CD4-positive, alpha-beta T cell (primary cell): ENCODE measurements around the gene UBE2O. TPM values are rescaled to one million over a fixed set of nuclear protein-coding genes. Genes with fewer than 3 reads are reported as not detected.
A peak's percentile ranks its signal among the peaks of the same experiment; 100 is the strongest.

Experiments used
- ATAC-seq: fragments of 200-7000 bp; cut with Tn5 transposase; one replicate; pipeline ENCODE4 v1.10.0; 2022; ENCODE audit warnings: mild to moderate bottlenecking; ENCODE audit not compliant: poor library complexity
- CTCF ChIA-PET: fragments of 350-600 bp; sonication (Branson Sonifier 250); formaldehyde crosslinking; loops from one replicate; lab custom pipeline; 2021; ENCODE audit warnings: antibody characterized with exemption, inconsistent platforms; lab: Charles Lee
- POLR2A ChIA-PET: fragments of 350-600 bp; sonication (Branson Sonifier 250); formaldehyde crosslinking; loops from one replicate; lab custom pipeline; 2021; ENCODE audit warnings: antibody characterized with exemption, inconsistent platforms; lab: Charles Lee
- DNase-seq, 14 experiments: peaks; one replicate each; pipeline ENCODE4 v3.0.0-alpha.2; 2013 to 2020; ENCODE audit warnings: mixed read lengths in 2 of 14
- H3K27ac ChIP-seq, 2 donors: one replicate each; pipeline versions ENCODE4 v1.5.1 to v1.7.0; 2013; ENCODE audit warnings: low read length in 2 of 2, low read depth in 1 of 2, mild to moderate bottlenecking in 1 of 2
- H3K27me3 ChIP-seq, 2 experiments: 1 replicate in 1 of 2; 2 replicates in 1 of 2; pipeline versions ENCODE4 v1.6.1 to v1.7.0; 2013; ENCODE audit warnings: low read length in 2 of 2, control low read depth in 1 of 2, mild to moderate bottlenecking in 1 of 2, moderate library complexity in 1 of 2; ENCODE audit not compliant: insufficient read depth in 2 of 2, control insufficient read depth in 1 of 2
- H3K36me3 ChIP-seq: one replicate; pipeline ENCODE4 v1.6.1; 2013; ENCODE audit warnings: low read length, control low read depth; ENCODE audit not compliant: insufficient read depth
- H3K4me1 ChIP-seq: one replicate; pipeline ENCODE4 v1.6.1; 2013; ENCODE audit warnings: low read length, control low read depth; ENCODE audit not compliant: insufficient read depth
- H3K4me3 ChIP-seq: one replicate; pipeline ENCODE4 v1.5.1; 2013; ENCODE audit warnings: mild to moderate bottlenecking, low read length, moderate library complexity
- H3K9me3 ChIP-seq, 2 experiments: 1 replicate in 1 of 2; 2 replicates in 1 of 2; pipeline versions ENCODE4 v1.6.1 to v1.7.0; 2013; ENCODE audit warnings: low read length in 2 of 2, mild to moderate bottlenecking in 2 of 2, control low read depth in 1 of 2, moderate library complexity in 1 of 2; ENCODE audit not compliant: control insufficient read depth in 1 of 2, insufficient read depth in 1 of 2
- H3K27ac Mint-ChIP-seq: one replicate; pipeline ENCODE4 v1.8.0; 2020; ENCODE audit warnings: mixed read lengths
- H3K27me3 Mint-ChIP-seq: one replicate; pipeline ENCODE4 v1.8.0; 2021; ENCODE audit warnings: mixed read lengths
- H3K36me3 Mint-ChIP-seq: one replicate; pipeline ENCODE4 v1.8.0; 2021; ENCODE audit warnings: low read depth, mixed read lengths
- H3K4me1 Mint-ChIP-seq: one replicate; pipeline ENCODE4 v1.8.0; 2021; ENCODE audit warnings: low read depth, mixed read lengths
- H3K4me3 Mint-ChIP-seq: one replicate; pipeline ENCODE4 v1.8.0; 2020; ENCODE audit warnings: mild to moderate bottlenecking, mixed read lengths
- H3K9me3 Mint-ChIP-seq: one replicate; pipeline ENCODE4 v1.8.0; 2020; ENCODE audit warnings: mixed read lengths
- intact Hi-C, 2 experiments: fragments of 100-400 bp; cut with DNase I in 1 of 2; cut with micrococcal nuclease in 1 of 2; formaldehyde crosslinking; loops; one replicate each; pipeline versions ENCODE4 v1.15.1 to v1.9.0; 2023 to 2025; cut with DNase I, micrococcal nuclease
- total RNA-seq, 174 experiments: library from RNA in 2 of 174; stranded (reverse) in 2 of 174; gene quantifications; one replicate each; pipeline ENCODE4 v1.2.3 and lab custom pipeline; 2021 to 2026
- TF ChIP-seq, protein P1 (sequence below): fragments of 200-600 bp; IDR thresholded peaks from one replicate; pipeline ENCODE4 v1.8.0; 2022; ENCODE audit warnings: antibody characterized with exemption, mild to moderate bottlenecking

The UBE2O gene
- total RNA-seq, 2 experiments from 2014 or later: 22.7 to 25.1 TPM

DNA sequence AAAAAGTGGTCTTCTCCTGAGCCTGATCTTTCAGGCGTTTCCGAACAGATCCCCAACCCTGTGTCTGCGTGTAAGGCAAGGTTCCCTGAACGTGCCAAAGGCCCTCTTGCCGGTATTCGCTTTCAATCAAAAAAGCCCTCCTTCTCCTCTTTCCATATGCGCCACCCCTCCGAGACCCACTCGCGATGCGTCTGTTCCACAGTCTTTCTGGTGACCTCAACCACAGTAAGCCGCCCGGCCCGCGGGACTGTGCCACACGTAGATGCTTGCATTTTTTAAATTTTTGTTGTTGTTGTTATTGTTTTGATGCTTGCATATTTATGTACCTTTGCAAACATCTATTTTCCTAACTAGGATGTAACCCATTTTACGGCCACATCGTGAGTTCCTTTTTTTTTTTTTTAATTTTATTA, 98.6 kb downstream of the UBE2O start:
- H3K27me3 Mint-ChIP-seq: no peaks in the 10 kb centered on the region
- ChIA-PET CTCF (interaction anchor here (1.2 to 2.7 kb wide), 4 partner anchors 31 to 233 kb away, joined by 3 to 12 read pairs (median 7); partner anchors contain the start of gene SPHK1), POLR2A (interaction anchor here (0.6 to 3.0 kb wide), 13 partner anchors 9 to 1093 kb away, joined by 3 to 37 read pairs (median 4); partner anchors contain the start of genes GALK1, GGA3, MRPS7 and SPHK1)
- H3K27me3 ChIP-seq: no peaks in the 10 kb centered on the region
- DNase-seq (no peak), ATAC-seq (no peak)
- no peaks in the 10 kb centered on the region for H3K9me3 ChIP-seq
- TF ChIP-seq, protein P1, sequence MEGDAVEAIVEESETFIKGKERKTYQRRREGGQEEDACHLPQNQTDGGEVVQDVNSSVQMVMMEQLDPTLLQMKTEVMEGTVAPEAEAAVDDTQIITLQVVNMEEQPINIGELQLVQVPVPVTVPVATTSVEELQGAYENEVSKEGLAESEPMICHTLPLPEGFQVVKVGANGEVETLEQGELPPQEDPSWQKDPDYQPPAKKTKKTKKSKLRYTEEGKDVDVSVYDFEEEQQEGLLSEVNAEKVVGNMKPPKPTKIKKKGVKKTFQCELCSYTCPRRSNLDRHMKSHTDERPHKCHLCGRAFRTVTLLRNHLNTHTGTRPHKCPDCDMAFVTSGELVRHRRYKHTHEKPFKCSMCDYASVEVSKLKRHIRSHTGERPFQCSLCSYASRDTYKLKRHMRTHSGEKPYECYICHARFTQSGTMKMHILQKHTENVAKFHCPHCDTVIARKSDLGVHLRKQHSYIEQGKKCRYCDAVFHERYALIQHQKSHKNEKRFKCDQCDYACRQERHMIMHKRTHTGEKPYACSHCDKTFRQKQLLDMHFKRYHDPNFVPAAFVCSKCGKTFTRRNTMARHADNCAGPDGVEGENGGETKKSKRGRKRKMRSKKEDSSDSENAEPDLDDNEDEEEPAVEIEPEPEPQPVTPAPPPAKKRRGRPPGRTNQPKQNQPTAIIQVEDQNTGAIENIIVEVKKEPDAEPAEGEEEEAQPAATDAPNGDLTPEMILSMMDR: no peak
- no peaks in the 10 kb centered on the region for H3K36me3 ChIP-seq
- H3K4me1 ChIP-seq: peaks cover 21% of the 10 kb centered on the region
- intact Hi-C loops: loop anchor here (5.0 kb wide), 3 partner anchors 33 to 252 kb away; partner anchors contain the start of genes EXOC7 (in 1 of the 2) and UBE2O (in 1 of the 2)
- H3K27ac ChIP-seq: peak overlapping the region in 1 of 2 donors; percentile 92
- peaks cover 21% of the 10 kb centered on the region for H3K4me1 Mint-ChIP-seq
- peak overlapping the region; percentile 83 for H3K4me3 ChIP-seq
- H3K9me3 Mint-ChIP-seq: no peaks in the 10 kb centered on the region
- peak overlapping the region; percentile 98 for H3K4me3 Mint-ChIP-seq
- peak overlapping the region; percentile 90 for H3K27ac Mint-ChIP-seq
- peaks cover 11% of the 10 kb centered on the region for H3K36me3 Mint-ChIP-seq

DNA sequence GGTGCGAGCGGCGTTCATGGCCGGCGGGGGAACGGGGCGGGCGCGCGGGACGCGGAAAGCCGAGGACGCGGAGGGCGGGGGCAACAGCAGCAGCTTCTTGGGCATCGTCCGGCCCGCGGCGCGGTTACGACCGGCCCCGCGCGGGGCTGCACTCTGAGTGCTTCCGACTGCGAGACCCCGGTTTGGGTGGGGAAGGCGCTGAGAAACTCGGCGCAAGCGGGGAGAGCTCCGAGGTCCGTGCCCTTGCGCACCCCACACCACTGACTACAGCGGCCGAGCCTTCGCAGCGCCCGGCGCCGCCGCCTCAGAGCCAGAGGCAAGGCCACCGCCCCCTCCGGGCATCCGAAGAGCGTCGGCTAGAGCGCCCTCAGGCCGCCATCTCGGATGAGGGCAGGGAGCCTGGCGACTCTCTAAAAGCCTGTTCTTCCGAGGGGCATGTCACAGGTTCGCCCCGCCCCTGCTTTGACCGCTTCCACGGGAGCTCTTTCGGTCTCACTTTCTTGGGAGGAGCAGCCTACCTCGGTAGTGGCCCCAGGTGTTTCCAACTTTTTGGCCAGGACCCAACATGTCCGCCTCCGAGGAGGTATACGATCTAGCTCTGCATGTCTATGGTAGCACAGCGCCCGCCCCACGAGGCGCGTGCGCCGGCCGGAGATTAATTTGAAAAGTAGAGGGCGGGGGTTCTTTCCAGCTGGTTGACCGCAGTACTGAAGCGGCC, 99.2 kb downstream of the UBE2O start, which contains the start of gene PRPSAP1:
TSS of gene PRPSAP1 (minus strand) at position 318 of the 718 bp plus-strand sequence. CDS start at position 105, 213 bp downstream.
- H3K36me3 Mint-ChIP-seq: peaks cover 11% of the 10 kb centered on the region
- Histone ChIP-seq H3K36me3 (no peaks in the 10 kb centered on the region), H3K27me3 (no peaks in the 10 kb centered on the region), H3K4me1 (peaks cover 21% of the 10 kb centered on the region), H3K27ac (peak within 1 kb of the TSS; percentile 29 to 92), H3K4me3 (peak within 1 kb of the TSS; percentile 83), H3K9me3 (no peaks in the 10 kb centered on the region)
- peak; percentile 95 for ATAC-seq
- peak; percentile 62 to 93 (median 74) for DNase-seq
- H3K27me3 Mint-ChIP-seq: no peaks in the 10 kb centered on the region
- peak within 1 kb of the TSS; percentile 90 for H3K27ac Mint-ChIP-seq
- CTCF ChIA-PET: interaction anchor here (1.2 to 2.7 kb wide), 4 partner anchors 32 to 232 kb away, joined by 3 to 12 read pairs (median 7); partner anchors contain the start of gene SPHK1
- intact Hi-C loops: loop anchor here (1.0 to 5.0 kb wide), 5 partner anchors 31 to 281 kb away; partner anchors contain the start of genes EXOC7 (in 1 of the 2), SPHK1 (in 1 of the 2), SRP68 (in 1 of the 2) and UBE2O (in 1 of the 2)
- TF ChIP-seq, protein P1: peak; percentile 18
- POLR2A ChIA-PET: interaction anchor here (0.6 to 3.0 kb wide), 17 partner anchors 9 to 1092 kb away, joined by 3 to 37 read pairs (median 4); partner anchors contain the start of genes EXOC7, GALK1, GGA3 and MRPS7
- no peaks in the 10 kb centered on the region for H3K9me3 Mint-ChIP-seq
- H3K4me3 Mint-ChIP-seq: peak within 1 kb of the TSS; percentile 98
- H3K4me1 Mint-ChIP-seq: peaks cover 21% of the 10 kb centered on the region

DNA sequence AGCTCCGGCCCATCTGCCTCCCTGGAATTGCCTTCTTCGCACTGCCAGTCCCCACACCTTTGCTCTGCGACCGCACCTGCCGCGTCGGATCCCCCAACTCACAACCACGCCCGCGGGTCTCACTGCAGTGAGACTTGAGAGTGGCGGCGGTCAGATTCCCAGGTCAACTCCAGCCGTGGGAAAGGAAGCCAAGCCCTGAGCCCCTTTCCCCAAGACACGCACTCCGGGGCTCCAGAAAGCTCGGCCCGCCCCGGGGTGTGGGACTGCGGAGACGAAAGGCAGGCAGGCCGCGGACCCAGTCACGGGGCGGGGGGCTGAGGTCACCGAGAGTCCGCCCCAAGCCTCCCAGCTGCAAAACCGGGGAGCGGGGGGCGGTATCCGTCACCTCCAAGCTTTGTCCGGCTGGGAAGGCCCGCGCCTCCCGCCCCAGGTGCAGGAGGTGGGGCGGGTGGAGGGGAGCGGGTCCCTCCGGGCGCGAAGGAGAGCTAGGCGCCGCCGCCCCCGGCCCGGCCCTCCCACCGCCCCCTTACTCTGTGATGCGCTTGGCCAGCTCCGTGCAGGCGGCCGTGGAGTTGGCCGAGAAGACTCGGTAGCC, 99.9 kb downstream of the UBE2O start:
- Histone ChIP-seq H3K27me3 (no peaks in the 10 kb centered on the region), H3K9me3 (no peaks in the 10 kb centered on the region), H3K27ac (peak overlapping the region in 1 of 2 donors; percentile 29), H3K4me3 (peak overlapping the region; percentile 83), H3K4me1 (peaks cover 21% of the 10 kb centered on the region), H3K36me3 (no peaks in the 10 kb centered on the region)
- ATAC-seq: no peak
- H3K4me1 Mint-ChIP-seq: peaks cover 21% of the 10 kb centered on the region
- H3K9me3 Mint-ChIP-seq: no peaks in the 10 kb centered on the region
- intact Hi-C loops: loop anchor here (1.0 to 5.0 kb wide), 5 partner anchors 32 to 281 kb away; partner anchors contain the start of genes EXOC7 (in 1 of the 2), SPHK1 (in 1 of the 2), SRP68 (in 1 of the 2) and UBE2O (in 1 of the 2)
- no peaks in the 10 kb centered on the region for H3K27me3 Mint-ChIP-seq
- TF ChIP-seq, protein P1: no peak
- peak overlapping the region; percentile 80 for H3K27ac Mint-ChIP-seq
- peak in 4 of 14 experiments; percentile 2 to 36 (median 6) for DNase-seq
- peak overlapping the region; percentile 98 for H3K4me3 Mint-ChIP-seq
- H3K36me3 Mint-ChIP-seq: peaks cover 11% of the 10 kb centered on the region
- ChIA-PET CTCF (interaction anchor here (1.2 to 2.7 kb wide), 4 partner anchors 32 to 205 kb away, joined by 3 to 12 read pairs (median 7); partner anchors contain the start of gene SPHK1), POLR2A (interaction anchor here (0.7 to 3.0 kb wide), 13 partner anchors 8 to 1020 kb away, joined by 3 to 37 read pairs (median 4); partner anchors contain the start of genes EXOC7, SPHK1 and UBE2O)
